Calu3 (cell line): ENCODE measurements around the gene RADIL. TPM values are rescaled to one million over a fixed set of nuclear protein-coding genes. Genes with fewer than 3 reads are reported as not detected.

Experiments used
- BruUV-seq: library from RNA; stranded (reverse); fragments of 400-500 nt; replicated peaks from 2 replicates; lab custom pipeline; 2021; lab: Mats Ljungman, UMichigan
- CTCF ChIA-PET: fragments of 300-600 bp; sonication (Branson Sonifier 250); formaldehyde crosslinking; loops from one replicate; lab custom pipeline; 2022; ENCODE audit warnings: antibody characterized with exemption; lab: Charles Lee
- DNase-seq: peaks from one replicate; pipeline ENCODE4 v3.0.0; 2022
- H3K27ac Mint-ChIP-seq: one replicate; pipeline ENCODE4 v1.8.0; 2022; ENCODE audit warnings: mixed read lengths; ENCODE audit not compliant: unreplicated experiment
- H3K27me3 Mint-ChIP-seq: one replicate; pipeline ENCODE4 v1.8.0; 2022; ENCODE audit warnings: mixed read lengths; ENCODE audit not compliant: unreplicated experiment
- H3K36me3 Mint-ChIP-seq: one replicate; pipeline ENCODE4 v1.8.0; 2022; ENCODE audit warnings: mild to moderate bottlenecking, moderate library complexity, mixed read lengths; ENCODE audit not compliant: insufficient read depth, unreplicated experiment
- H3K4me1 Mint-ChIP-seq: one replicate; pipeline ENCODE4 v1.8.0; 2022; ENCODE audit warnings: mild to moderate bottlenecking, low read depth, mixed read lengths; ENCODE audit not compliant: unreplicated experiment
- H3K4me3 Mint-ChIP-seq: one replicate; pipeline ENCODE4 v1.8.0; 2022; ENCODE audit warnings: mild to moderate bottlenecking, low read depth, moderate library complexity, mixed read lengths; ENCODE audit not compliant: unreplicated experiment
- H3K9me3 Mint-ChIP-seq: one replicate; pipeline ENCODE4 v1.8.0; 2022; ENCODE audit warnings: low read depth, mixed read lengths; ENCODE audit not compliant: unreplicated experiment
- CTCF ChIP-seq: fragments of 200-600 bp; IDR thresholded peaks from one replicate; pipeline ENCODE4 v1.8.0; 2022; ENCODE audit warnings: antibody characterized with exemption; ENCODE audit not compliant: unreplicated experiment
- intact Hi-C: fragments of 100-400 bp; cut with micrococcal nuclease; formaldehyde crosslinking; loops from one replicate; pipeline ENCODE4 v1.10.0; 2022; ENCODE audit not compliant: unreplicated experiment
- total RNA-seq: library from RNA; stranded (reverse); gene quantifications from 2 replicates; pipeline ENCODE4 v1.2.3, GENCODE V29; 2022

The RADIL gene
- total RNA-seq, 1 experiment from 2014 or later, result 1.8 TPM

- no peak for TF ChIP-seq CTCF
- no peaks in the 10 kb centered on the region for H3K9me3 Mint-ChIP-seq
- no peaks in the 10 kb centered on the region for H3K4me1 Mint-ChIP-seq
- H3K4me3 Mint-ChIP-seq, result no peak overlapping the region
- no peak overlapping the region for H3K27ac Mint-ChIP-seq
- no peaks in the 10 kb centered on the region for H3K36me3 Mint-ChIP-seq
- CTCF ChIA-PET, result no interaction called here
- intact Hi-C loops, result no loop called here
- no peak for DNase-seq
- BruUV-seq, result no TSS peak
- no peaks in the 10 kb centered on the region for H3K27me3 Mint-ChIP-seq
These were observed 43.4 kb downstream of the RADIL start for GRCh38 chr7:4840079-4840501.

- Mint-ChIP-seq H3K27ac (no peak overlapping the region), H3K27me3 (no peaks in the 10 kb centered on the region), H3K4me3 (no peak overlapping the region), H3K4me1 (no peaks in the 10 kb centered on the region), H3K9me3 (no peaks in the 10 kb centered on the region), H3K36me3 (no peaks in the 10 kb centered on the region)
- intact Hi-C loops, result no loop called here
- BruUV-seq, result no TSS peak
- CTCF ChIA-PET, result interaction anchor here (0.6 kb wide), 1 partner anchor 252 kb away, joined by 3 read pairs; no protein-coding TSS in a partner anchor
- DNase-seq, result no peak
- no peak for TF ChIP-seq CTCF
These were observed 44.7 kb downstream of the RADIL start for GRCh38 chr7:4838626-4839334.

GRCh38 chr7:4837803-4838625, 45.5 kb downstream of the RADIL start:
- no peak overlapping the region for H3K4me3 Mint-ChIP-seq
- BruUV-seq, result no TSS peak
- CTCF ChIA-PET, result no interaction called here
- no peaks in the 10 kb centered on the region for H3K4me1 Mint-ChIP-seq
- no peak for TF ChIP-seq CTCF
- H3K36me3 Mint-ChIP-seq, result no peaks in the 10 kb centered on the region
- peaks cover 4% of the 10 kb centered on the region for H3K27me3 Mint-ChIP-seq
- intact Hi-C loops, result no loop called here
- no peak for DNase-seq
- H3K27ac Mint-ChIP-seq, result no peak overlapping the region
- no peaks in the 10 kb centered on the region for H3K9me3 Mint-ChIP-seq

- H3K36me3 Mint-ChIP-seq, result no peaks in the 10 kb centered on the region
- no peak overlapping the region for H3K27ac Mint-ChIP-seq
- intact Hi-C loops, result no loop called here
- no peak for DNase-seq
- CTCF ChIA-PET, result no interaction called here
- BruUV-seq, result no TSS peak
- H3K27me3 Mint-ChIP-seq, result peaks cover 12% of the 10 kb centered on the region
- TF ChIP-seq CTCF, result no peak
- H3K4me1 Mint-ChIP-seq, result no peaks in the 10 kb centered on the region
- no peaks in the 10 kb centered on the region for H3K9me3 Mint-ChIP-seq
- H3K4me3 Mint-ChIP-seq, result no peak overlapping the region
These were observed 46.3 kb downstream of the RADIL start for GRCh38 chr7:4837041-4837802.
